Measurements from ENCODE around the gene FGF2.

DNA sequence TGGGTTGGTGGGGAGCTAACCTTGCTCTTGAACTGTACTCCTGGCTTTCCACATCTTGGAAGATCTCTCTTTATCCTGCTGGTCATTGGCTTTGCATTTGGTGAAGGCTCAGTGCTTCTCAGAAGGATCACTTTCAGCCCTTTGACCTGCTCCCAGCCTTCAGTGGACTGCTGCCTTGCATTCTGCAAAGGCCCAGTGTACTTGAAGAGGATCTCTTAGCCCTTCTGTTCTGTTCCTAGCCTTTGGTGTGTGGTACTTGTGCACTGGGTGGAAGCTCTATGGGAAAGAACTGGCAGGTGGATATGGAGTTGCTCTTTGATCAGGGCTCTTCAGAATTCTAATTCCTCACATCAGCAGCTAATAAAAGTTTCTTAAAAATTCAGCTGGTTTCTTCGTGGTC is 46.5 kb downstream of the FGF2 start:
- TF ChIP-seq, protein P1, sequence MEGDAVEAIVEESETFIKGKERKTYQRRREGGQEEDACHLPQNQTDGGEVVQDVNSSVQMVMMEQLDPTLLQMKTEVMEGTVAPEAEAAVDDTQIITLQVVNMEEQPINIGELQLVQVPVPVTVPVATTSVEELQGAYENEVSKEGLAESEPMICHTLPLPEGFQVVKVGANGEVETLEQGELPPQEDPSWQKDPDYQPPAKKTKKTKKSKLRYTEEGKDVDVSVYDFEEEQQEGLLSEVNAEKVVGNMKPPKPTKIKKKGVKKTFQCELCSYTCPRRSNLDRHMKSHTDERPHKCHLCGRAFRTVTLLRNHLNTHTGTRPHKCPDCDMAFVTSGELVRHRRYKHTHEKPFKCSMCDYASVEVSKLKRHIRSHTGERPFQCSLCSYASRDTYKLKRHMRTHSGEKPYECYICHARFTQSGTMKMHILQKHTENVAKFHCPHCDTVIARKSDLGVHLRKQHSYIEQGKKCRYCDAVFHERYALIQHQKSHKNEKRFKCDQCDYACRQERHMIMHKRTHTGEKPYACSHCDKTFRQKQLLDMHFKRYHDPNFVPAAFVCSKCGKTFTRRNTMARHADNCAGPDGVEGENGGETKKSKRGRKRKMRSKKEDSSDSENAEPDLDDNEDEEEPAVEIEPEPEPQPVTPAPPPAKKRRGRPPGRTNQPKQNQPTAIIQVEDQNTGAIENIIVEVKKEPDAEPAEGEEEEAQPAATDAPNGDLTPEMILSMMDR (IDR thresholded peaks at IDR 0.05; ENCODE audit: insufficient read depth, low read length, poor library complexity, severe bottlenecking), result no peak
- no peak for TF ChIP-seq EZH2phosphoT487 (conservative IDR thresholded peaks at IDR 0.05; ENCODE audit: low read length)

All from SU-DHL-6 (cell line).